Measurements from ENCODE around the gene RNF41. TPM values are rescaled to one million over a fixed set of nuclear protein-coding genes. Genes with fewer than 3 reads are reported as not detected.

Gene RNF41
- total and polyA plus RNA-seq, 2 of the 13 experiments (the other 11 are each of a cell fraction or from before 2014, with no cell fraction given): 27.1 to 39.4 TPM

- TF ChIP-seq ZC3H4 (CRISPR knock-in tag; IDR thresholded peaks at IDR 0.05; ENCODE audit: borderline replicate concordance) (no peak), ZNF512 (CRISPR knock-in tag; IDR thresholded peaks at IDR 0.05) (no peak), SOX6 (IDR thresholded peaks at IDR 0.05) (no peak), SOX6 (CRISPR knock-in tag; IDR thresholded peaks at IDR 0.05) (no peak), CHD2 (IDR thresholded peaks at IDR 0.05; ENCODE audit: low read depth, low read length) (no peak), GABPA (IDR thresholded peaks at IDR 0.05; ENCODE audit: low read depth, low read length) (no peak), GABPA (CRISPR knock-in tag; IDR thresholded peaks at IDR 0.05; ENCODE audit: low read depth) (no peak), PRDM4 (CRISPR knock-in tag; IDR thresholded peaks at IDR 0.05; ENCODE audit: borderline replicate concordance) (no peak), SMC3 (IDR thresholded peaks at IDR 0.05; ENCODE audit: low read length) (no peak), SP140L (CRISPR knock-in tag; IDR thresholded peaks at IDR 0.05; ENCODE audit: borderline replicate concordance) (no peak), SNAI1 (CRISPR knock-in tag; IDR thresholded peaks at IDR 0.05; ENCODE audit: borderline replicate concordance) (no peak), CERS6 (CRISPR knock-in tag; IDR thresholded peaks at IDR 0.05) (no peak), RFX1 (IDR thresholded peaks at IDR 0.05) (no peak), KMT2B (CRISPR knock-in tag; IDR thresholded peaks at IDR 0.05) (no peak), ATF1 (CRISPR knock-in tag; IDR thresholded peaks at IDR 0.05) (no peak), FOXJ3 (CRISPR knock-in tag; IDR thresholded peaks at IDR 0.05; ENCODE audit: borderline replicate concordance) (no peak), SNAPC2 (CRISPR knock-in tag; IDR thresholded peaks at IDR 0.05) (no peak), ZNF740 (CRISPR knock-in tag; IDR thresholded peaks at IDR 0.05) (no peak), FOXC1 (CRISPR knock-in tag; IDR thresholded peaks at IDR 0.05; ENCODE audit: borderline replicate concordance) (no peak)
- TF ChIP-seq, protein P1, sequence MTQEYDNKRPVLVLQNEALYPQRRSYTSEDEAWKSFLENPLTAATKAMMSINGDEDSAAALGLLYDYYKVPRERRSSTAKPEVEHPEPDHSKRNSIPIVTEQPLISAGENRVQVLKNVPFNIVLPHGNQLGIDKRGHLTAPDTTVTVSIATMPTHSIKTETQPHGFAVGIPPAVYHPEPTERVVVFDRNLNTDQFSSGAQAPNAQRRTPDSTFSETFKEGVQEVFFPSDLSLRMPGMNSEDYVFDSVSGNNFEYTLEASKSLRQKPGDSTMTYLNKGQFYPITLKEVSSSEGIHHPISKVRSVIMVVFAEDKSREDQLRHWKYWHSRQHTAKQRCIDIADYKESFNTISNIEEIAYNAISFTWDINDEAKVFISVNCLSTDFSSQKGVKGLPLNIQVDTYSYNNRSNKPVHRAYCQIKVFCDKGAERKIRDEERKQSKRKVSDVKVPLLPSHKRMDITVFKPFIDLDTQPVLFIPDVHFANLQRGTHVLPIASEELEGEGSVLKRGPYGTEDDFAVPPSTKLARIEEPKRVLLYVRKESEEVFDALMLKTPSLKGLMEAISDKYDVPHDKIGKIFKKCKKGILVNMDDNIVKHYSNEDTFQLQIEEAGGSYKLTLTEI (CRISPR knock-in tag; conservative IDR thresholded peaks at IDR 0.05): no peak
These were observed 36.5 kb upstream of the RNF41 start, which contains the start of gene ANKRD52 (continued) for GRCh38 chr12:56258068-56258819.

Measured in HepG2 (cell line).